ENCODE measurements around the gene MOV10.

Gene MOV10

DNA sequence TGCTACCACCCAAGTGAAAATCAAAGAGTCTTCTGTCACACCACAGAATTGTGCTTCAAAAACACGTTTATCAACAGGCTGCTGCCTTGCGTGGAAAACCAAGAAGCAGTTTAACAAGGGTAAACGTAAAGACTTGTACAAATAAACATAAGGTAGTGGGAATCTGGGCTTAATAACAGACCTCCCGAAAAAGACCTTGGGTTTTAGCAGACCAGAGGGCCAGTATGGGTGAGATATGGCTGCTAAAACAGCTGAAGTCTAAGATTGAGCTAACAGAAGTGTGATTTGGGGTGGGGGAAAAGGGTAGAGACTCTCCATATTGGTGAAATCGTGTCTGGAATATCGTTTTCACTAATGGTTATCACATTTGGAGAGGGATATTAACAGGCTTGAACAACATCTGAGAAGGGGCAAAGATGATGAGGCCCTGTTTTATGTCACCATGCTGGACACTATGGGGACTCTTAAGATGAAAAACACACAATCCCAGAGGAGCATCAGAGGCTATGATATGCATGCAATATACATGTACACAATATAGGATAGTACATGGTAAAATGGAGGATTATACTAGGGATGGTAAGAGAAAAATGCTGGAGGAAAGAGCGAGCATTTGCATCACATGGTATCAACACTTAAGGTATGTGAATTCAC lies 1.4 kb downstream of the MOV10 start:
- no peak for DNase-seq

DNA sequence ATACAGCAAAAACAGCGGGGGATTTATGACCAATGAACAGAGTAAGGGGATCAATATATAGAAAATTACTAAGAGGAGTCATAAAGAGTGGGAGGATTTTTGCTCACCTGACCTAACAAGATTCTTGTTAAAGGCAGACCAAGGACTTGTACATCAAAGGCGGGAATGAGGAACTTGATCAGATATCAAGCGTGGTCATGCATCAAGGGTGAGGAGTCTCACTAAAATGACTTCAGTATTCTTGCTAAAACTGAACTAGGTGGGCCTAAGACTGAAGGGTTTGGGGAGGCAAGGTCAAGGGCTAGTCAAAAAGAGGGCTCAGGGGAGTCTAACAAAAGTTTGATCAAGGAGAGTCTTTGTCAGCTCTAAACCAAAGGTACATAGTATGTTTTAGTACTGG lies 2.1 kb downstream of the MOV10 start:
- DNase-seq: no peak

DNA sequence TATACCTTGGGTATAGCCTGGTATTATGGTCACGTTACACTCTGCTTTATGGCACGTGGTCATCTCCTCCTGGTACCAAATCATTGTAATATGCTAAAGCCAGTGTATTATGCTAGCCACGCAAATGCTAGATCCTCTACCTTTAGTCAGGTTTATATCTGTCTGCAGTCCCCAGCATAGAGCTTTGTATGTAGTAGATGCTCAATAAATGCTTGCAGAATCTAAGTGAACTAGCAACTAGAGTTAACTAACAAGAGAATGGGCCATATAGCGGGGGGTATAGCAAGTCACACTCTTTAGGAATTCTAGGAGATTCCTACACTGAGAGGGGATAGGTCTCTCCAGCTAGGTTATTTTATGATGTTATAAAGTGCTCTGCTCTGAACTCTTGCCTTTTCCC lies 3.0 kb downstream of the MOV10 start:
- DNase-seq: no peak

DNA sequence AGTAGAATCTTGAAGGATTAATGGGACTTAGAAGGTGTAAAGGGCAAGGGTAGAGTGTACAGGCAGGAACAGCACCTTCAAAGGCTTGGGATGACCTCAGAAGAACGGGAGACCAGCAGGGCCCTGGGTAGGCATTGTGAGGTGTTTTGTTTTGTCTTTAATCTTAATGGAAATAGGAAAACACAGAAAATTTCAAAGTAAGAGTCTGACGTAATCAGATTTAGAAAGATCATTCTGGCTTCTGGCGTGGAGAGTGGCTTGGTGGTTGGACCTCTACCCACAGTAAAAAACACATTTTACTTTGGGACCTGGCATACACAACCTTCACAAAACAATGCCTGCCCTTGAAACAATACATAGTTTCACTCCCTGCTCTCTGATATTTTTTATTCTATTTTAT lies 4.1 kb downstream of the MOV10 start:
- DNase-seq: no peak

DNA sequence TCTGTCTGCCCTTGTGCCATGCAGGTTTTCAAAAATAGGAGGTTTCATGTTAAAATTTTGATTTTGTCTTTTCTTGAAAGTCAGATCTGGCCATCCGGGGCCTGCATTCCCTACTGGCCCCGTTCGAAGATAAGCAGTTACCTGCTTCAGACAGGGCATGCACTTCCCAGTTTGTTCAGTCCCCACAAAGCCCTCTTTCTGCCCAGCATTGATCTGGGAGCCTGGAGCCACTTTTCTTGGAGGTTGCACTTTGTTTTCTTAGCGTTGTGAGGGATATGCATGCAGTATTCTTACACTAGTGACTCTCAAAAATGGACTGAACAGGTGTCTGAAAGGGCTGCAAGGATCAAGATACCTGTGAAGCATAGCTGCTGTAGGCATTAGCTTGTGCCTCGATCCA lies 11.5 kb downstream of the MOV10 start:
- DNase-seq: no peak

DNA sequence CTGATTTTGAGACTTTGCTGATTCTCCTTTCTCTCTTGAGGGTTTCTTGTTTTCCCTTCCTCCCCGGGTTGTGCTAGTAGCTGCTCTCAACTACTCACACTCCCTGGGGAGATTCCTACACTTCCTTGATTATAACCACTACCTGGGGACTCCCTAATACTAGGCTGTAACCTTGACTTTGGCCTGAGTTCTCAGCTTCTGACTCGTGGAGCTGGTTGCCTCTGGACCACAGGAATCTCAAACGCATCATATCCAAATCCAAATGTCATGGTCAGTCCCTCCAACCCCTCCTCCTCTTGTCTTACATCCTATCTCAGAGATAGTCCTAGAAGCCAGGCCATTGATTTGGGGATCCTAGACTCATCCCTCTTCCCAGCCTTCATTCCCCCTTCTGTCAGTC lies 12.0 kb downstream of the MOV10 start:
- DNase-seq: no peak

DNA sequence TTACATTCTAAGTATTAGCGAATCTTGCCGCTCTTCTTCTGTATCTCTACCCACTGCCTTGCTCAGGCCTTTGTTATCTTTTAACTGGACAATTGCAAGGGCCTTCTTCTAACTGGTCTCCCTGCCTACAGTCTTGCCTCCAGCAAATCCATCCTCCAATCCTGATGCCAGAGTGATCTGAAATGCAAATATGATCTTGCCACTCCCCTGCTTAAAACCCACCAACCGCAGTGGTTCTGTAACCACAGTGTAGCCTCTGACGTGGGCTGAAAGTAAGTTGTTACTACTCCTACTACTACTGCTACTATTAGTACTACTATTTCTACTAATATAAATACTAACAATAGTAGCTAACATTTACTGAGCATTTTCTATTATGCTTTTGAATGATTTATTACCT lies 12.4 kb downstream of the MOV10 start:
- no peak for DNase-seq

DNA sequence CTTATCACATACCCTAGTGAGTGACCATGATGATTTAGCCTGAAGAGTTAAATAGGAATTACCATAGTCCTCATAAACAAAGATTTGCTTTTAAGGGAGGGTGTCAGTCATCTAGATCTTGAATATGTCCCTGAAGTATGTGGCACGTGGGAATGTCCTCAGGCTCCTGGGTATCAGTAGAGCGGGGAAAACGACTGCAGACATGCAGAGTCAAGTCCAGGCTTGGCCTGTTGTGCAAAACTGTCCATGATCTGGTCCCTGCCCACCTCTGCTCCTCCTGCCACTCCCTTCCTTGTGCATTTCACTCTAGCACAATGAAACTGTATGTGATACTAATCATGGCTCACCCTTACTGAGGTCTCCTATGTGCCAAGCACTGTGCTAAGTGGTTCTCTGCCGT lies 12.9 kb downstream of the MOV10 start:
- no peak for DNase-seq

DNA sequence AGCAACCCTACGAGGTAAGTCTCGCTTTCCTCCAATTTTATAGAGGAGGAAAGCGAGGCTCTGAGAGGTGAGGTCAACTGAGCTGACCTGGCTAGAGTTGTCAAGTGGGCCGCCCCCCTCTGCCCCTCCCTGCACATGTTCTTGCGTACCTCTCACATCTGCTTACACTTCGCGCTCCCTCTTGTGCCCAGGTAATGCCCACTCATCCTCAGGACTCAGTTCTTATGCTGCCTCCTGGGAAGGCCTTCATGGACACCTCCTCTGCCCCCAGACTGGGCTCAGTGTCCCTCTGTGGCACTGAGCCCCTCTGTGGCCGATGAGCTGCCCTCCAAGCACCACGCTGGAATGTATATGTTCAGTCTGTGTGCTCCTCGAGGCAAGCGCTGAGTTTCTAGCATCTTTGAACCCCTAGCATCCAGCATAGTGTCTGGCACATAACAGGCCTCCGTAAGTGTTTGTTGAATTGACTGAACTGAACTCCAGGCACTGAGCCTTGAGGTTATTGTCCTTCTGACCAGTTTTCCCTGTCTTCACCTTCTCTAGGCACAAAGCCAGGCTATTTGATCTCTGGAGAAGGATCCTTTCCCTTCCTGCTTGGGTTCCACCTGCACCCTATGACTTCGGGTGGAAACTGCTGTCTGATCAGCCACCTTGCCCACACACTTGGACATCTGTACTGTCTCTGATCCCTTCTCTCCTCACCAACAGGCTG lies 13.5 kb downstream of the MOV10 start:
- no peak for DNase-seq

DNA sequence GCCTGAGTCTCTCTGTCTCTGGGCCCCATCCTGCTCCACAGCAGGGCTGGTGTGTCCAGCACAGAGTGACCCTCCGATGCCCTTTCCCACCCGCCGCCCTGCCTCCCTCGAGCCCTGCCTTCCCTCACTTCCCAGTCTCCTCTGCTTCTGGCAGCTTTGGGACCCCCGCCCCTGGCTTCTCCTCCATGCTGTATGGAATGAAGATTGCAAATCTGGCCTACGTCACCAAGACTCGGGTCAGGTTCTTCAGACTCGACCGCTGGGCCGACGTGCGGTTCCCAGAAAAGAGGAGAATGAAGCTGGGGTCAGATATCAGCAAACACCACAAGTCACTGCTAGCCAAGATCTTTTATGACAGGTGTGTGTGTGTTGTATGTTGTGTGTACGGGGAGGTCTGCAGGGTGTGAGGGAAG lies 14.3 kb downstream of the MOV10 start:
- no peak for DNase-seq

DNA sequence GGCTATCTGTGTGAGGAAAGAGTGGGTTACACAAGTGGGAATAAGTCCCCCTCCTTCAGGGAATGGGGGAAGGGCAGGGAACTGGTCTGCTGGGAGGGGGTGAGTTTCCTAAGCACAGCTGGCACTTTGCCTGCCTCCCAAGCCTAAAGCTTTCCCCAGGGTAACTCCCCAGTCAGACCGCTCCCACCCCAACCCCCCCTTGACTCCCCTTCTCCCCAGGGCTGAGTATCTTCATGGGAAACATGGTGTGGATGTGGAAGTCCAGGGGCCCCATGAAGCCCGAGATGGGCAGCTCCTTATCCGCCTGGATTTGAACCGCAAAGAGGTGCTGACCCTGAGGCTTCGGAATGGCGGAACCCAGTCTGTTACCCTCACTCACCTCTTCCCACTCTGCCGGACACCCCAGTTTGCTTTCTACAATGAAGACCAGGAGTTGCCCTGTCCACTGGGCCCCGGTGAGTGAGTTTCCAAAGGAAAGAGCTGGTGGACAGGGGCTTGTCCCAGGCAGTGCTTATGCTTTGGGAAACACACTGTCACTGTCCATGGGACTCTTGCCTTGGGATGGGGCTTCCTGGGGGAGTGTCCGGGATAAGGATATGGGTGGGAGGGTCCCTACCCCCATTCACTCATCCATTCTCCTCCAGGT lies 14.9 kb downstream of the MOV10 start:
- no peak for DNase-seq

DNA sequence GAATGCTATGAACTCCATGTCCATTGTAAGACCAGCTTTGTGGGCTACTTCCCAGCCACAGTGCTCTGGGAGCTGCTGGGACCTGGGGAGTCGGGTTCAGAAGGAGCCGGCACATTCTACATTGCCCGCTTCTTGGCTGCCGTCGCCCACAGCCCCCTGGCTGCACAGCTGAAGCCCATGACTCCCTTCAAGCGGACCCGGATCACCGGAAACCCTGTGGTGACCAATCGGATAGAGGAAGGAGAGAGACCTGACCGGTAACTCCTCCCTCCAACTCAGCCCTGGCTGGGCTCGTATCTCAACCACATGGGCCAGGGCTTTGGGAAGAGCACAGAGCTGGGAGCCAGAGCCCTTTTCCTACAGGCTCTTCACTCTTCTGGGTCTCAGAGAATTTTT lies 15.4 kb downstream of the MOV10 start:
- no peak for DNase-seq

DNA sequence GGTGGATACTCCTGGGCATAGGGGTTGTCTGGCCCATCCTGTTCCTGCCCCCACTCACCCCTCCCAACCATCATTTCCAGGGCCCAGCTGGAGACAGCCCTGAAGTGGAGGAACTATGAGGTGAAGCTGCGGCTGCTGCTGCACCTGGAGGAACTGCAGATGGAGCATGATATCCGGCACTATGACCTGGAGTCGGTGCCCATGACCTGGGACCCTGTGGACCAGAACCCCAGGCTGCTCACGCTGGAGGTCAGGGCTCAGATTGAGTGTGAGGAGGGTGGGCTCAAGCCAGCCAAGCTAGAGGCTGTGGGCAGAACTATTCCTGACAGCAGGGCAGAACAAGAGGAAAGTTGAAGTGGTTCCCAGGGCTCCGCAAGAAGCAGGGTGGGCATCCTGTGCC lies 18.2 kb downstream of the MOV10 start:
- no peak for DNase-seq

DNA sequence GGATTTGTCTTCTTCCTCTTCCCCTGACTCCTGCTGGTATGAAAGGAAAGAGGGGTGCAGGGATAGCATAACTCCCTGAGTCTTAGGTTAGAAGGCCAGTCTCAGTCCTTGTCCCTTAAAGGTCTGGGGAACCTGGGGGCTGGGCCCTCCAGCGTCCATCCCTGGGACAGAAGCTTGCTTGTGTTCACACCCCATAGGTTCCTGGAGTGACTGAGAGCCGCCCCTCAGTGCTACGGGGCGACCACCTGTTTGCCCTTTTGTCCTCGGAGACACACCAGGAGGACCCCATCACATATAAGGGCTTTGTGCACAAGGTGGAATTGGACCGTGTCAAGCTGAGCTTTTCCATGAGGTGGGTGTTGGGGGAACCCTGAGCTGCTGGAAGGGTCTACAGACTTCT lies 19.4 kb downstream of the MOV10 start:
- DNase-seq: no peak

DNA sequence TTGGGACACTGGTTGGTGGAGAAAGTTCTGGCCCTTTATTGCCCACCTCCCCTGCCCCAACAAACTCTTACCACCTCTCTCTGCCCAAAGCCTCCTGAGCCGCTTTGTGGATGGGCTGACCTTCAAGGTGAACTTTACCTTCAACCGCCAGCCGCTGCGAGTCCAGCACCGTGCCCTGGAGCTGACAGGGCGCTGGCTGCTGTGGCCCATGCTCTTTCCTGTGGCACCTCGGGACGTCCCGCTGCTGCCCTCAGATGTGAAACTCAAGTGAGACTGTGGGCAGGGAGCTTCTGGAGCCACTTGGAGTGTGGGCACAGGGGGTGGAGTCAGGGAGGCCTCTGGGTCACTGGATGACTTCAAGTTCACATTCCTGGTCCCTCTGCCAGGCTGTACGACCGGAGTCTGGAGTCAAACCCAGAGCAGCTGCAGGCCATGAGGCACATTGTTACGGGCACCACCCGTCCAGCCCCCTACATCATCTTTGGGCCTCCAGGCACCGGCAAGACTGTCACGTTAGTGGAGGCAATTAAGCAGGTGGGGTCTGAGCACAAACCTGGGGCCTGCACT lies 20.0 kb downstream of the MOV10 start:
- no peak for DNase-seq

DNA sequence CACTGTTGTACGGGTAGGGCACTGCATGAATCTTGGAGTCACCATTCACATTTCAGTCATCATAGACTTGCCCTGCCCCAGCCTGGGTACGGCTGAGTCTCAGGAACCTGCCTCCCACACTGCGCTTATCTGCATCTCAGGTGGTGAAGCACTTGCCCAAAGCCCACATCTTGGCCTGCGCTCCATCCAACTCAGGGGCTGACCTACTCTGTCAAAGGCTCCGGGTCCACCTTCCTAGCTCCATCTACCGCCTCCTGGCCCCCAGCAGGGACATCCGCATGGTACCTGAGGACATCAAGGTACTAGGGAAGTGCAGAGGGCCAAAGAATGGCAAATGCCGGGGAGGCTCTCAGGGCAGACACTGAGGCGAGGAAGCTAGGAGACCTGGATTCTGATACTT lies 20.8 kb downstream of the MOV10 start:
- DNase-seq: no peak

DNA sequence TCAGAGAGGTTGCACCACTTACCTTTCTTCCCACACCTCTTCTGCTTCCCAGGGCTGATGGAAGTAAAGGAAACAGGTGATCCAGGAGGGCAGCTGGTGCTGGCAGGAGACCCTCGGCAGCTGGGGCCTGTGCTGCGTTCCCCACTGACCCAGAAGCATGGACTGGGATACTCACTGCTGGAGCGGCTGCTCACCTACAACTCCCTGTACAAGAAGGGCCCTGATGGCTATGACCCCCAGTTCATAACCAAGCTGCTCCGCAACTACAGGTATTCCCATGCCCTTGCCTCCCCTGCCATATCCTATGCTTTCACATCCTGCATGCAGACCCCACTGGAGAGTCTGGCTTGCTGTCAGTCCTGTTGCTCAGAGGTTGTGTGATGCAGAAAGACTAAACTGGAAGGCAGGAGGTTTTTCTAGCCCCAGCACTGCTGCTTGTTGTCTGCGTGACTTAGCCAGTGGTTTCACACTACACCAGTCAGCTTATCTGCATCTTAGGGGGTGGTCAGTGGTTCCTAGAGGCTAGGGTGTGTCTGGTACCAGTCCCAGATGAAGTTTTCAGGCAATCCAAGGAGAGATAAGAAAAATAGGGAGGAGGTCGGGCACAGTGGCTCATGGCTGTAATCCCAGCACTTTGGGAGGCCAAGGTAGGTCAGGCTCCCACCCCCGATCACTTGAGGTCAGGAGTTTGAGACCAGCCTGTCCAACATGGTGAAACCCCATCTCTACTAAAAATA lies 22.3 kb downstream of the MOV10 start:
- DNase-seq: no peak

DNA sequence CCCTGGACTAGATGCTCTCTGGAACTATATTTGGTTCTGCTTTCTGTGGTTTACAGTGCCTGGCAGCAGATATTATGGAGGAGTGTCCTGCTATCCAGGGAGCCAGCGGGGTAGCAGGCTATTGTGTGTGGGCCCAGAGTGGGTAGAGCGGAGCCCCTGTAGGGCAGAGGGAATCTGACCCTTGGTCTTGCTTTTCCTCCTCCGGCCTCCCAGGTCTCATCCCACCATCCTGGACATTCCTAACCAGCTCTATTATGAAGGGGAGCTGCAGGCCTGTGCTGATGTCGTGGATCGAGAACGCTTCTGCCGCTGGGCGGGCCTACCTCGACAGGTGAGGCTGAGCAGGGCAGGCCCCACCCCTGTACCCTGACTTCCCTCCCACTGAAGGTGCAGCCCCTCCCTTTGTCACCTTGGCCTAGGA lies 23.3 kb downstream of the MOV10 start:
- DNase-seq: no peak

DNA sequence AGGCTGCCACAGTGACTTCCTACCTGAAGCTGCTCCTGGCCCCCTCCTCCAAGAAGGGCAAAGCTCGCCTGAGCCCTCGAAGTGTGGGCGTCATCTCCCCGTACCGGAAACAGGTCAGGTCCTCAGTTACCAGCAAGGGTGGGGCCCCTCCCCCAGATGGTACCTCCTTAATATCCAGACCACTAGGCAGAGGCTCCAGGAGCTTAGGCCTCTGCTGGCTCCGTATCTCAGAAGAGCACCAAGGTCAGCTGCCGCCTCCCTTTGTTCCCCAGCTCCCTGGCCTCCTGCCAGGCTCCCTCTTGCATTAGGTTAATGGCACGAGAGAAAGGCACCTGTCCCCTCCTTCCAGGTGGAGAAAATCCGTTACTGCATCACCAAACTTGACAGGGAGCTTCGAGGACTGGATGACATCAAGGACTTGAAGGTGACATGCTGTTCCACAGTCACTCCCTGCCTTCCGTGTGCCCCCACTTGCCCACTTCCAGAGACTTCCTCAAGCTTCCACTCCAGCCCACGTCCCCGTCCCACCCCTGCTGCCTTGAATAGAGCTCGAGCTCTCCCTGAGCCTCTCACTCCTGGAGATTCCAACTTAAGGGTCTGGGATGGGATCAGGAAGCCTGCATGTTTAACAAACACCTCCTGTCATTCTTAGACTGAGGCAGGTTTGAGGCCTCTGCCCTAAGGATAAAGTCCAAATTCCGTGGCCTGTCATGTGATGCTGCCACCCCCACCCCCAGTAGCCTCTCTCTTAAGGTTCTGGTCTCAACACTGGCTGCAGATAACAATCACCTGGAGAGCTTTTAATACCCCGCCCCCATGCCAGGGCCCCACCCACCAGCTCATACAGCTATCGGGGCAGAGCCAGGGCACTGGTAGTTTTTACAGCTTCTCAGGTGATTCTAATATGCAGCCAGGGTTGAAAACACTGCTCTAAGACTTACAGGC lies 24.2 kb downstream of the MOV10 start:
- peak; percentile 19 for DNase-seq

DNA sequence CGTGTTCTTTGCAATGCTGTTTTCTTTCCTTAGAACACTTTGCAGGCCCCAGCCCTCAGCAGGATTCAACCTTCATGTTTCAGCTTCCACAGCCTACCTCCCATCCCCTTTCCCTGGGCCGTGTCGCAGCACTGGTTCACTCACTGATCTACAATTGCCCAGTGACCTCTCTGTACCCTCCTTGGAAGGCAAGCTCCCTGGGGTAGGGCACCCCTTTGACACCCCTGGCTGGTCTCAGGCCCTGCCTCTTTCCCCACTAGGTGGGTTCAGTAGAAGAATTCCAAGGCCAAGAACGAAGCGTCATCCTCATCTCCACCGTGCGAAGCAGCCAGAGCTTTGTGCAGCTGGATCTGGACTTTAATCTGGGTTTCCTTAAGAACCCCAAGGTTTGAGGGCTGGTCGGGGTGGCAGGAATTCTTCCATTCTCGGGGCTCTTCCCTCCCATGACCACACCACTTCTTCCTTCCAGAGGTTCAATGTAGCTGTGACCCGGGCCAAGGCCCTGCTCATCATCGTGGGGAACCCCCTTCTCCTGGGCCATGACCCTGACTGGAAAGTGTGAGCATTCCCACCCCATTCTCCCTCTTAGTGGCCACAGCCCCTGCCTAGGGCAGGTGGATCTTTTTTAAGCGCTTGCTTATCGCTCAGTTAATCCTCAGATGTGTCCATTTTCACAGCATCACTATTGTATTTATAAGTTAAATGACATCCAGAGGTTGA lies 25.1 kb downstream of the MOV10 start:
- DNase-seq: no peak
